Activated T-cell treated with anti-CD3 and anti-CD28 coated beads for 24 hours (primary cell): Measurements from ENCODE around the gene NME1.
A peak's percentile ranks its signal among the peaks of the same experiment; 100 is the strongest.
"Not testable (repeated sequence)": the region's sequence is repeated elsewhere in the genome, so short reads cannot be mapped to it uniquely, and the experiment has no call there.

Experiments used
- DNase-seq: peaks from one replicate; pipeline ENCODE4 v3.0.0-alpha.2; 2020; ENCODE audit warnings: low read depth

The NME1 gene

DNA sequence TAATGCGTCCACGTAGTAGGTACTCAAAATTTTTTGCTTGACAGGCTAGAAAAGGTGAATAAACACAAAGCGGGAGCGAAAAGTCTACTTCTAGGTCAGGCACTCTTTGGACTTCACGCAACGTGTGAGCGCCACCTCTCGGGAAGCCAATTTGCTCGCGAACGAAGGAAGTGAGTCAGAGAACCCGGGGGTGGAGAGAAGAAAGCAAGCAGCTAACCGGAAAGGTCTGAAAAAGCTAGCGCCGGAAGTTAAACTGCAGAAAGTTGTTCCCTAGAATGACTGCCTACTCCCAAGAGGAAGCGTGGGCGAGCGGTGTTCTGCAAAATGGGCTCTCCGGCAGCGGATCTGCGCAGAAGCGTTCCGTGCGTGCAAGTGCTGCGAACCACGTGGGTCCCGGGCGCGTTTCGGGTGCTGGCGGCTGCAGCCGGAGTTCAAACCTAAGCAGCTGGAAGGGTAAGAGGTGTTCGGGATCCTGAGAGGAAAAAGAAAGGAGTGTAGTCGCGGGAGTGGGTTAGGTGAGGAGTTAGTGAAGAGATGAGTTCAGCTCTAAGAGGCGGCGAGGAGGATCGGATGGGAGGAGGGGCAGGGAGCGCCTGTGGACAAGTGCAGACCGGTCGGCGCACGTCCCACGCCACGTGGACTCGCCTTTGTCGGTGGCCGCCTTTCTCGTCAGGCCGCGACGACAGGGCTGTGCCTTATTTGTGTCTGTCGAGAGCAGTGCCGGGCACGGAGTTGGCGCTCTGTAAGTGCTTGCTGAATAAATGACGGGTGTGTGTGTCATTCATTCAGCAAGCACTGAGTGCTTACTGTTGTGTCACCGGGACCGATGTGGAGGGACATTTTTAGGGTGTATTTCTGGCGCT, at the start of gene NME1:
Gene NME1 (plus strand): TSS at position 350 of the 863 bp plus-strand sequence. CDS start 2,096 bp downstream, outside the sequence.
- peak; percentile 99 for DNase-seq

- DNase-seq, result no peak
Observed at GRCh38 chr17:51107778-51108177, 45.6 kb upstream of the NME1 start.

DNA sequence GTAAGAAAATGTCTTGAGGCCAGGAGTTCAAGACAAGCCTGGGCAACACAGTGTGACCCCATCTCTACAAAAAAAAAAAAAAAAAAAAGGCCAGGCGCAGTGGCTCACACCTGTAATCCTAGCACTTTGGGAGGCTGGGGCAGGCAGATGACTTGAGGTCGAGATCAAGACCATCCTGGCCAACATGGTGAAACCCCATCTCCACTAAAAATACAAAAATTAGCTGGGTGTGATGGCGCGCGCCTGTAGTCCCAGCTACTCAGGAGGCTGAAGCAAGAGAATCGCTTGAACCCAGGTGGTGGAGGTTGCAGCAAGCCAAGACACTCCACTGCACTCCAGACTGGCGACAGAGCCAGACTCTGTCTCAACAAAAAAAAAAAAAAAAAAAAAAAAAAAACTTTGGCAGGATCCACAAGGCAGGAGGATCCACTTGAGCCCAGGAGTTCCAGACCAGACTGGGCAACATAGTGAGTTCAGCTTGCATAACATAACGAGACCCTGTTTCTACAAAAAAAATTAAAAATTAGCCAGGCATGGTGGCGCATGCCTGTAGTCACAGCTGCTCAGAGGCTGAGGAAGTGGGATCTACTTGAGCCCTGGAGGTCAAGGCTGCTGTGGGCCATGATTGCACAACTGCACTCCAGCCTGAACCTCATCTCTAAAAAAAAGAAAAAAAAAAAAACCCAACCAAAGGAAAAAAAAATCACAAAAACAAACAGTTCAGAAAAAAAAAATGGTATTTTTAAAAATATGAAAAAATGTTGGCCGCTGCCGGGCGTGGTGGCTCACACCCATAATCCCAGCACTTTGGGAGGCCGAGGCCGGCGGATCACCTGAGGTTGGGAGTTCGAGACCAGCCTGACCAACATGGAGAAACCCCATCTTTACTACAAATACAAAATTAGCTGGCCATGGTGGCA, 40.8 kb upstream of the NME1 start:
- not testable (repeated sequence) for DNase-seq

- no peak for DNase-seq
Observed at GRCh38 chr17:51115179-51115578, 38.2 kb upstream of the NME1 start.

DNA sequence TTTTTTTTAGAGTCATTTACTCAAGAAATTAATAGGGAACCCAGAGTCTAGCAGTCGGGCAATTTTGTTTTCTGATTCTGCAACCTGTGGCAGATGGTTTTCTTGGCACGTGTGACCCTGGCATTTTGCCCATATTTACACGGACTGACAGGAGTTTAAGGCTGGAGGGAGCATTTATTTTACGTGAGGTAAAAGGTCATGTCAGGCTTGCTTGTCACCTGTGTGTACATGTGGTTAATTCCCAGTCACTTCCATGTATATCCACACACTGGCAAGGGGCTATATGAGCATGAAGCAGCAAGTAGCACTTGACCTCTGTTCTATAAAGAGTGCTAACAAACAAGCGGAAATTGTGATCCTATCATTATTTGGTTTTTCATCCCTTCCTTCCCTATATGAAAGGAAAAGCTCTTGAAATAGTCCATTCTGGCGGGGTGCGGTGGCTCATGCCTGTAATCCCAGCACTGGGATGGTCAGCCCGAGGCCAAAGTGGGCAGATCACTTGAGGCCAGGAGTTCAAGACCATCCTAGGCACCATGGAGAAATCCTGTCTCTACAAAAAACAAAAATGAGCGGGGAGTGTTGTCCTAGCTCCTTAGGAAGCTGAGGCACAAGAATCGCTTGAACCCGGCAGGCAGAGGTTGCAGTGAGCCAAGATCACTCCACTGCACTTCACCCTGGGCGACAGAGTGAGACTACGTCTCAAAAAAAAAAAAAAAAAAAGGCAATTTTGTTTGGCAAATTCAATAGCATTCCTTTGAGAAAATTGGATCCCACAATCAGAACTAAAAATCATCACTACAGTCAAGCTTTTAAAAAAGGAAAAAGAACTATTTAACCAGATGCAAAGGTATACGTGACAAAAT, 34.8 kb upstream of the NME1 start:
- DNase-seq, result no peak

- DNase-seq, result peak; percentile 20
Observed at GRCh38 chr17:51119415-51120356, 33.7 kb upstream of the NME1 start.

- DNase-seq, result peak; percentile 16
Observed at GRCh38 chr17:51120357-51120738, 33.0 kb upstream of the NME1 start.

GRCh38 chr17:51120739-51121619, 32.4 kb upstream of the NME1 start, which contains the start of gene SPAG9:
Gene SPAG9 (minus strand): TSS chr17:51120868. CDS start chr17:51120656, 212 bp downstream.
- DNase-seq, result peak; percentile 87

- DNase-seq, result peak; percentile 86
Observed at GRCh38 chr17:51121620-51122472, 31.5 kb upstream of the NME1 start.

- not testable (repeated sequence) for DNase-seq
Observed at GRCh38 chr17:51122473-51123115, 30.8 kb upstream of the NME1 start.

GRCh38 chr17:51124640-51125503, 28.5 kb upstream of the NME1 start:
- no peak for DNase-seq

GRCh38 chr17:51128076-51128475, 25.3 kb upstream of the NME1 start:
- no peak for DNase-seq

DNA sequence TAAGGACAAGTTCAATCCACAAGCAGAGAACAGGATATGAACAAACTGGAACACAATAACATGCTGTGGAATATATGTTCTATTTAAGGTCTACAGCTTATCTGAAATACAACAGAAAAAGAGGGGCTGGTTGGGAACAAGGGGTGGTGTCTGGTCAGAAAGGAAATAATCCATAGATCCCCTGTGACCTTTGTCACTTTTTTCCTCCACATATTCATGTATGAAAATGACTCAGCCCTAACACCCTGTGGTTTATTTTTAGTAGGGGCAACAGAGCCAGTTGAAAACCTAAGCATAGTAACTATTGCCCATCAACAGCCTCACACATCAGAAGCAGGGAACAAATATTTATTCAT, 20.4 kb upstream of the NME1 start:
- no peak for DNase-seq

DNA sequence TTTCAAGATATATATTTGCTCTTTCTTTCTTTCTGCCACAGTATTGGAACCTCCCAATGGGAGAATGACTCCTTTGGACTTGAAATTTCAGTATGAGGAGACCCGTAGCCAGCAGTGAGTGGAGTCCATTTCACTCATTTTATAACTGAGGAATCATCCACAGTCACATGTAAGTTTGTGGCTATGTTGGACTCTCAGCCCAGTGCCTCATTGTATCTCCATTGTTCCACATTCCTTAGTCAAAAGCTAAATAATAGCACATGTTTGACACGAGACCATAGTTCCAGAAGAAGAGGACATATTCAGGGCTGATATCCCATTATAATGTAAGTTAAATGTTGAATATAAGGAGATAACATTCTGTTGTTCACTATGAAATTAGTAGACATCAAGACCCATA, 20.0 kb upstream of the NME1 start:
- no peak for DNase-seq

DNA sequence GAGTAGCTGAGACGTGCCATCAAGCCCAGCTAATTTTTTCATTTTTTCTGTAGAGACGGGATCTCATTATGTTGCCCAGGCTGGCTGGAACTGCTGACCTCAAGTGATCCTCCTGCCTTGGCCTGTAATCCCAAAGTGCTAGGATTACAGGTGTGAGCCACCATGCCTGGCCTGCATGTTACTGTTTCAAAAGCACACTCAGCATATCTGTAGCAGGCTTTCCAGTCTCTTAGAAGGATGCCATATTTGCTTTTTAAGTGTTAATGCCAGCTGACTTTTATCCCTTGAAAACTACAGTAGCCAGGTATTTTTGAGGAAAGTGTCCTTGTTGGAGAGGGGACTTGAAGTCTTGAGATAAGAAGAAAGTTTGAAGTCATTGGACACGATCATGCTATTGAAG, 17.4 kb upstream of the NME1 start:
- no peak for DNase-seq

DNA sequence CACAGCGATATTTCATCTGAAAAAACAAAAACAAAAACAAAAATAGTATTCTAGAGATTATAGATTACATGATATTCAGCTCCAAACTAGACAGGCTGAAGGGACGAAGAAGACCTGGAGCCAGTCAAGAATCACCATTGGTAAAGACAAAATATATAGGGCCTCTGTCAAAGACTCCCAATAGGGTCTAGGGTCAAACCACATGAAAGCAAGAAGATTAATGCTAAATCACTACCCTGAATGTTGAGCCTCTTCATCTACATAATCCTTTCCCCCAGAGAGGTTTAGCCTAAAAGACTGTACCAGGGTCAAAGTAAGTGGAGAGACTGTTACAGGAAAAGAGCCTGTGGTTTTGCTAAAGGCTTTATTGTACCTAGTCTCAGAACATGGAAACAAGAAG, 10.8 kb upstream of the NME1 start:
- no peak for DNase-seq
